ENCODE data around the gene MKLN1. TPM values are rescaled to one million over a fixed set of nuclear protein-coding genes. Genes with fewer than 3 reads are reported as not detected.
"Not testable (repeated sequence)": the region's sequence is repeated elsewhere in the genome, so short reads cannot be mapped to it uniquely, and the experiment has no call there.

The MKLN1 gene
- total RNA-seq, 1 experiment from 2014 or later: 61.1 TPM

- H3K9me3 ChIP-seq (ENCODE audit: insufficient read depth, low read depth): no peaks in the 10 kb centered on the region
- H3K79me2 ChIP-seq (ENCODE audit: low read depth): peaks cover 63% of the 10 kb centered on the region
- H3K27me3 ChIP-seq (ENCODE audit: insufficient read depth, low read depth): no peaks in the 10 kb centered on the region
- peaks cover 4% of the 10 kb centered on the region; the same call in 1 of the 2 replicates for H4K20me1 ChIP-seq (ENCODE audit: insufficient read depth)
- intact Hi-C loops (cut with micrococcal nuclease; ENCODE audit: unreplicated experiment): loop anchor here (1.0 kb wide), 1 partner anchor 8 kb away; no protein-coding TSS in a partner anchor
- ChIA-PET POLR2A (ENCODE audit: unreplicated experiment) (no interaction called here), CTCF (interaction anchor here (0.5 to 1.7 kb wide), 5 partner anchors 9 to 435 kb away, joined by 3 to 4 read pairs (median 3); no protein-coding TSS in a partner anchor)
- TF ChIP-seq CTCF (conservative IDR thresholded peaks at IDR 0.05): peak; percentile 97
- TF ChIP-seq EZH2 (IDR thresholded peaks at IDR 0.05; ENCODE audit: low read depth): no peak
- peak; percentile 76 to 90 for DNase-seq
- H3K4me1 ChIP-seq (replicated peaks; ENCODE audit: insufficient read depth): peaks cover 30% of the 10 kb centered on the region
- no peaks in the 10 kb centered on the region for H3K9me2 ChIP-seq (ENCODE audit: insufficient read depth)
- BruUV-seq (replicated peaks): no TSS peak
- H3K27ac ChIP-seq: peak overlapping the region; percentile 12
- peak overlapping the region; percentile 22 for H3K4me2 ChIP-seq
- H3F3A ChIP-seq (ENCODE audit: insufficient read depth, low read depth): peaks cover 46% of the 10 kb centered on the region
- H3K36me3 ChIP-seq (ENCODE audit: low read depth): peaks cover 6% of the 10 kb centered on the region
- H2AFZ ChIP-seq: no peak overlapping the region
- no peak overlapping the region for H3K4me3 ChIP-seq
Observed at GRCh38 chr7:131513245-131514061, 185.8 kb downstream of the MKLN1 start.

- H3K27ac ChIP-seq; BruUV-seq (replicated peaks); intact Hi-C loops (cut with micrococcal nuclease; ENCODE audit: unreplicated experiment); DNase-seq; H3K9me2 ChIP-seq (ENCODE audit: insufficient read depth); H3K27me3 ChIP-seq (ENCODE audit: insufficient read depth, low read depth); H3K9me3 ChIP-seq (ENCODE audit: insufficient read depth, low read depth); H4K20me1 ChIP-seq (ENCODE audit: insufficient read depth); H3K4me3 ChIP-seq; H2AFZ ChIP-seq; H3K4me2 ChIP-seq: not testable (repeated sequence)
- Histone ChIP-seq H3K36me3 (ENCODE audit: low read depth) (peaks cover 14% of the 10 kb centered on the region; the same call in 1 of the 2 replicates), H3F3A (ENCODE audit: insufficient read depth, low read depth) (peaks cover 43% of the 10 kb centered on the region), H3K4me1 (replicated peaks; ENCODE audit: insufficient read depth) (peaks cover 32% of the 10 kb centered on the region), H3K79me2 (ENCODE audit: low read depth) (peaks cover 83% of the 10 kb centered on the region)
- ChIA-PET POLR2A (ENCODE audit: unreplicated experiment) (interaction anchor here (0.7 kb wide), 1 partner anchor 624 kb away, joined by 6 read pairs; no protein-coding TSS in a partner anchor), CTCF (interaction anchor here (0.7 kb wide), 1 partner anchor 52 kb away, joined by 4 read pairs; no protein-coding TSS in a partner anchor)
Observed at GRCh38 chr7:131515471-131515870, 187.8 kb downstream of the MKLN1 start.

GRCh38 chr7:131517218-131517923 lies 189.7 kb downstream of the MKLN1 start:
- TF ChIP-seq CTCF (conservative IDR thresholded peaks at IDR 0.05) (no peak), EZH2 (IDR thresholded peaks at IDR 0.05; ENCODE audit: low read depth) (no peak)
- Histone ChIP-seq H3K27ac (no peak overlapping the region), H3K27me3 (ENCODE audit: insufficient read depth, low read depth) (no peaks in the 10 kb centered on the region), H3K4me2 (no peak overlapping the region), H4K20me1 (ENCODE audit: insufficient read depth) (peaks cover 4% of the 10 kb centered on the region; the same call in 1 of the 2 replicates), H2AFZ (no peak overlapping the region), H3K36me3 (ENCODE audit: low read depth) (0 out of 2 replicates have a peak, but pooled peaks cover 10% of the 10 kb centered on the region), H3K79me2 (ENCODE audit: low read depth) (peaks cover 84% of the 10 kb centered on the region), H3K9me2 (ENCODE audit: insufficient read depth) (no peaks in the 10 kb centered on the region), H3F3A (ENCODE audit: insufficient read depth, low read depth) (peaks cover 61% of the 10 kb centered on the region), H3K9me3 (ENCODE audit: insufficient read depth, low read depth) (no peaks in the 10 kb centered on the region), H3K4me3 (no peak overlapping the region), H3K4me1 (replicated peaks; ENCODE audit: insufficient read depth) (peaks cover 51% of the 10 kb centered on the region)
- POLR2A ChIA-PET (ENCODE audit: unreplicated experiment): no interaction called here
- peak in 1 of 2 experiments; percentile 19 for DNase-seq
- BruUV-seq (replicated peaks): no TSS peak
- CTCF ChIA-PET: no interaction called here
- intact Hi-C loops (cut with micrococcal nuclease; ENCODE audit: unreplicated experiment): no loop called here
